Dermis blood vessel endothelial cell (primary cell): Measurements from ENCODE around the gene DCX. TPM values are rescaled to one million over a fixed set of nuclear protein-coding genes. Genes with fewer than 3 reads are reported as not detected.
A peak's percentile ranks its signal among the peaks of the same experiment; 100 is the strongest.

Experiments
- DNase-seq: peaks from one replicate; pipeline ENCODE4 v3.0.0; 2010
- total RNA-seq: library from RNA; depleted of rRNA; stranded (reverse); fragments of >200 nt; gene quantifications from 2 replicates; pipeline ENCODE4 v1.2.3, GENCODE V29; 2014

The DCX gene
- total RNA-seq, 1 donor from 2014 or later = not detected

DNA sequence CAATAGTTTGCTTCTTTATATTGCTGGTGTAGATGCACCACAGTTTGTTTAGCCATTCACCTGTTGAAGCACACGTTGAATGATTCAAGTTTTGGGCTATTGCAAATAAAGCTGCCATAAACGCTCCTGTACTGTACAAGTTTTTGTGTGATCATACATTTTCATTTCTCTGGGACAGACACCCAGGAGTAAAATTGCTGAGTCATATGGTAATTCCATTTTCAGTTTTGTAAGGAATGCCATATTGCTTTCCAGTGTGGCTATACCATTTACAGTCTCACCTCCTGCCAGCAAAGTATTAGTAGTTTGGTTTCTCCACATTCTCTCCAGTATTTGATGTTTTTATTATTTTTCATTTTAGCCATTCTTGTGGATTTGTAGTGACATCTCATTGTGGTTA lies 109.7 kb downstream of the DCX start:
- DNase-seq = no peak

DNA sequence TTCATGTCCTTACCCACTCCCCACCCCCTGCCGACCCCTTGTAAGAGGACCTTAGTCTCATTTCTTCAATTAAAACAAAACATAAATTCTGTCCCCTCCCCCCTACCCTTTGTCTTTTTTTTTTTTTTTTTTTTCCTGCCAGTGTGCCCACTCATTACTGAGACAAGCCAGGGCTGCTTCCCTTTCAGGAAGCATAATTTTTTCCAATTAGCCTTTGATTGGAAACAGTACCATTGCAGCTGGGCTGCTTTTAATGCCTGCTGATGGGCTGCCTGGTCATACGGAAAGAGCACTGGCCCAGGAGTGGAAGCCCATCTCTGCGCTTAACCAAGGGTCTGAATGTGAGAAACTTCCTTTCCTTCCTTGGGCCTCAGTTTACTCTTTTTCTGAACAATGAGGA lies 123.2 kb downstream of the DCX start:
- no peak for DNase-seq

DNA sequence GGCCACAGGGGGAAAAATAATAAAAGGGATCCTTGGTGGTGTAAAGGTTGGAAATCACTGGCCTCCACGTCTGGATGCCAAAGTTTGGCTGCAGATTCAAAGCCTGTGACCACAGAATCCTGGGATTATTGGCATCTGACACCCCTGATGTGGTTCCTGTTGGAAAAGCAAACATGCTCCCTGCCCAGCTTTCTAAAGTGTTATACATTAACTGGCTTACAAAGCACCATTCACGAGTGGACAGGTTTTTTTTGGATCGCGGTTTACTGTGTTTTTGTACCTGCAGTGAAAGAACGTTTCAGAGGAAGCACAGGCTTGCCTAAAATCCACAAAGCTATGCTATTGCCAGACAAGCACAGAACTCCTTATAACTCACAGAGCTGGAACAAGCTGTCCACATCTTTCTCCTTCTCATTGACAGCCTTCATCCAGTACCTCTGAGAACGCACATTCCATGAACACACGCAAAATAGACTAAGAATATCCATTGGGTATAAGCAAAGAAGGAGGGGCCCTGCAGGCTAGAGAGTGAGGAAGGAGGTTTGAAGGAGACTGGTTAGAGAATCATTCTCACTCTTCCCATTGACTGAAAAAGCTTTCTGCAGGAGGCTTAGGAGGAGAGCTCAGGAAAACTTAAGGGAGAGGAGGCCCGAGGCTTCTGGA lies 127.2 kb downstream of the DCX start:
- DNase-seq = no peak

DNA sequence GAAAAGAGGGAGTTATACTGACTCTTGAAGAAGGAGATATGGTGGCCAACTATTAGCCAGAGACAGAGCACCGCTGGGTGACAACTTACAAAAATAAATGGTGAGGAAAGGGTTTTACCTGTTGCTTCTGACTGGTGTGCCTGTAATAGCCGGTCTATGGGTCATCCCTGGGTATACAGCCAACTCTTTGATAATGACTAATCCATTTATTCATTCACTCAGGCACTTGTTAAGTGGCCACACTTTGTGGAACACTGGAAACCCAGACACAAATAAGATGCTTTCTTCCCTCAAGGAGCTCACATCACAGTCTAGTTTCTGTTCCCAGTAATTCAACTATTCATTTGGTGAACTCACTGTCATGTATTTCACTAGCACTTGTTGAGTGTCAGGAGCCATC lies 128.5 kb downstream of the DCX start:
- DNase-seq = no peak

DNA sequence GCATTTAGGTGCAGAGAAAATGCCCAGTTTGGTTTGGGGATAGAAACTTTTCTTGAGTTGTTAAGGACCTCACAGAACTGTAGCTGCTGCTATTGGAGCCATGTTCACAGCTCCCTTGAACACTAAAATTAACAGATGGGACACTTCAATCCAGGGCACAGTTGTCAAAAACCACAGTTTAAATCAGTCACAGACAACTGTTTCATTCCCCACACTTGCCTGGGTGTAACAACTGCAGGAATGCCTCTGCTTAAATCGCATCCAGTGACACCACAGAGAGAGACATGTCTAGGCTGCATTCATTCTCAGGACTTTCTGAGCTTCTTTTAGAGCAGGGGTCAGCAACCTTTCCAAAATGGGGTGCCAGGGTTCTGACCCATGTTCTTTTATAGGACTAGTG lies 129.0 kb downstream of the DCX start:
- DNase-seq = no peak

DNA sequence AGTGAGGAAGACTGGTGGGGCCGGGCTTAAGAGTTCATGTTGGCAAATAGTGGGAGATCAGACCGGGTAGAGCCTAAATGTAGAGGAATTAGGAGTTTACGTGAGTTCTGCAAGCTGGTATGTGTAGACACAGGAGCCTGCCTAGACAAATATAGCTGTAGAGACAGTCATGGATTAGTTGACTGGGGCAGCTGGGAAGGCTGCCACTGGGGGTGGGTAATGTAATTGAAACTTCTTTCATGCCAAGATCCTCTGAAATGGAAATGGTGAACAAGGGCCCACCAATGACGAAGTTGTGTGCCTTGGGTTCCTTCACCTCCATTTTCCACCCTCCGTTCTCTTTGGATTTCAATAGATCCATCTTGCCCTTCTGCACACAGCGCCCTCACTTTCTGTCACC lies 129.9 kb downstream of the DCX start:
- DNase-seq = no peak

DNA sequence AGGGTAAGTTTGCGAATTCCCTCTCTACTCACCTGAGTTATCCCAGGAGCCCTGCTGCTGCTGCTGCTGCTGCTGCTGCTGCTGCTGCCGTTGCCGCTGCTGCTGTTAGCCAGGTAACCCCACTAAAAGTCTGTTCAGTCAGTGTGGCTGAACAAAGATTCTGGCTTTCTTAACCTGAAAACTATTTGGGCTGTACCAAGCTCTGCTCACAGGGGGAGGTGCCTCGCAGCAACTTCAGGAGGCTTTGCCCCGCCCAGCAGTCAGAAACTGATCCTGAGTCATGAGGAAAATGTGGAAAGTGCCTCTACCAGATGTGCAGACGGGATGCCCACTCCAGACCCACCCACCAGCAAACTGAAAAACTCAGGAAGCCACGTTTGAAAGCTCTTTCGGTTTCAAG lies 141.7 kb downstream of the DCX start, which contains the start of gene CAPN6:
Gene CAPN6, minus strand, starts transcription at position 145 of the 400 bp plus-strand sequence. CDS start 6,547 bp downstream, outside the sequence.
- DNase-seq = no peak

DNA sequence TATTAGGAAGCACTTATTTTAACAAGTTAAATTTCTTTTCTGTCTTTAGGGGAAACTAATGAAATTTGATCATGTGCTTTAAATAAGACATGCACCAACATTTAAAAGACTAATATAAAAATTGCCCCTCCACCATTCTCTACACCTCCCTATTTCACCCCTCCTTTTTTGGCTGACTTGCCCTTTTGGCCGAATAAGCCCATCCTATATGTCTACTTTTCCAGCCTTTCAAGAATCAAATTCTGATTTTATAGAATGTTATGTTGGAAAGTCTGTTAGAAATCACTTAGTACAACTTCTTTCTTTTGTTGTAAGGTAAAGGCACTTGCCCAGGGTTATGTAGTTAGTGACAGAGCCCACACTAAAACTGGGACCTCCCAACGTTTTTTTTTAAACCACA lies 143.5 kb downstream of the DCX start:
- DNase-seq = no peak

DNA sequence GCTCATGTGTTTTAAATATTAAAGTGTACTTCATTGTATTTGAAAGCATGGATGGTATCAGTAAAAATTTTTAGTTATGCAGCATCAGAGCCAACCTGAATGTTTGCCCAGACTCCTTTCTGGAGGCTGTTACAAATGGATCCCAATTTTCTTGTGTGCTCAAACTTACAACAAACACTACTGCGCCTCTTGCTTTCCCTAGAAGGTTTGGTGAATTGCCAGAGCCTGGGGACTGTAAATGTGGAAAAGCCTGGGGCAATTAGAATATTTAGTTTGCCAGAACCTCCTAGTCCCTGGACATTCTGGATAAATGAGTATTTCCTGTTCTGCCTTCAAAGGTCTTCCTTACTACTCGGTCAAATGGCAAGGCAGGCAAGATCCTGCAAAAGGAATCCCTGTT lies 146.5 kb downstream of the DCX start:
- no peak for DNase-seq

DNA sequence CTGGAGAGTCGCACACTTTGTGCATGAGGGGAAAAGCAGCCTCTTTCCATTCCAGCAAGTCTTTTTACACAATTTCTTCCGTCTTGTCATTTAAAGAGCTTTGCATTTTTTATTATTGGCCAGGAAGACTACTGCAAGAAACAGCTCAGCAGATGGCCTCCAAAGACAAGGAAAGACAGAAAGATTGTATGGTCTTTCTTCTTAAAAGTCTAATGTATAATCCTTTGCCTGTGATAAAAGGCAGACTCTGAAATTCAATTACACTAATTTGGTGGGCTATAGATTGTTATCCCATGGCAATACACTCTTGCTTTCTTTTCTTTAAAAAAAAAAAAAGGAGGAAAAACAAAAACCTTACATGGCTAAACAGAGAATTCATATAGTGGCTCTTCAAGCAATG lies 147.6 kb downstream of the DCX start:
- DNase-seq = no peak

DNA sequence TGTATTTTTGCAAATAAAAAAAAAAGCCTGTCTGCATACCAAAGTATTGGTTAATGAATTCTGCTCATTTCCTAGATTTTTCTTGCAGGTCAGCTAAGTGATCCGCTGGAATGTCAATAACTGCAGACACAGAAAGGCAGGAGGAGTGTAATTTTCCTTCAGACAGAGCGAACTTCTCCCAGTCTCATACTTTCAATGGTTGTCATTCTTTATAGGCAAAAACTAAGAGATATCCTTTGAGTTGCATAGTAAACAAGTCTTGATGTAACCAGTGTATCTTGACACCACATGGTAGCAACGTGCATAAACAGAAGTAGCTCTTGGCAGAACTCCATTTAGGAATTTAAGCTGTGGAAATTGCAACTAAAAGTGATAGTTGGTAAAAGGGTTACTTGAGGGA lies 149.9 kb downstream of the DCX start:
- DNase-seq = no peak

DNA sequence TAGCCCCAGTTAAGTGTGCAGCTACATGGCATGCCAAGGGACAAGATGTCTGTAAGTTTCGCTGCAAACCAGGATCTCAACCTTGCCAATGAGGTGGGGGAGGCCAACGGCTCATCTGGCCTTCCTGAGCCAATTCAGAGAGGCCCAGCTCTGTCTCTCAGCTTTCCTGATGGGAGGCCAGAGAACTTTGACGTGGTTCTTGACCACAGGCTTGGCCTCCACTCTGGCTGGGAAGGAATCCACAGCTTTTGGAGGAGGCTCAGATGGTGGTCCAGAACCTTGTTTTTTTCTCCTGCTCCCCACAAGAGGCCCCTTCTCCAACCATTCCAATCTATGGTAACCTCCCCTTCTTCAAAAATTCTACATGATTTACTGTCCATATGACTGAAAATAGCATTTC lies 151.5 kb downstream of the DCX start:
- DNase-seq = no peak

DNA sequence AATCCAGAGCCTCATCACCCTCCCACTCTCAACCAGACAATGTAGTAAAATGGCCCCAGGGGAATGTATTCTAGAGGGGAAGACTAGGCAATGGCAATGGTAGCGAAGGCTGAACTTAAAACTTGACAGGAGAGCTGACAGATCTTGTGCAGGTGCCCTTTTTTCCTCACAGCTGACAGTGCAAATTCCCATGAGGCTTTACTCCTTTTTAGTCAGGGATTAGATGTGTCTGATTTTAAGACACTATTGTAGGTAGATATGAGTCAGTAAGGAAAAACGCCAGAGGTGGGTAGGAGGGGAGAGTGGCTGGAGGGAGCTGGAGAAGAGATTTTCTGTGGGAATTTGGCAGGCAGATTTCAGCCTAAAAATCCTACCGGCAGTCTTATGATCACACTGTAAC lies 152.4 kb downstream of the DCX start:
- no peak for DNase-seq

DNA sequence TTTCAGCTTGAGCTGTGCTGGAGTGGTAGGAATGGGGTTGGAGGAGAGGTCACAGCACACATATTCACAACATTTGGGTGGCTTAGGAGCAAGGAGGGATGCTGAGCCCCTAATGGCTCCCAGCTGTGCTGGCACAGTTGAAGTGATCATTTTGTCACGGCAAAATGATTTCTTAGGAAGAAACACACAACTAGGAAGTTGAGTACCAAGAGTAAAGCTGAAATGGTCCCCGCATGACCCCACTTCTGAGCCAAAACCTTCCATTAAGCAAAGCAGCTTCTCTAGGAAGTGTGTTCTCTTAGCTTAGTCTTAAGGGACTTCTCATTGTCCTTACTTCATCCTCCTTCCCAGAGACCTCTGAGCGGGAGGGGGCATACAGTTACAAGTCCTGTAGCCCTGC lies 154.3 kb downstream of the DCX start:
- DNase-seq = no peak

DNA sequence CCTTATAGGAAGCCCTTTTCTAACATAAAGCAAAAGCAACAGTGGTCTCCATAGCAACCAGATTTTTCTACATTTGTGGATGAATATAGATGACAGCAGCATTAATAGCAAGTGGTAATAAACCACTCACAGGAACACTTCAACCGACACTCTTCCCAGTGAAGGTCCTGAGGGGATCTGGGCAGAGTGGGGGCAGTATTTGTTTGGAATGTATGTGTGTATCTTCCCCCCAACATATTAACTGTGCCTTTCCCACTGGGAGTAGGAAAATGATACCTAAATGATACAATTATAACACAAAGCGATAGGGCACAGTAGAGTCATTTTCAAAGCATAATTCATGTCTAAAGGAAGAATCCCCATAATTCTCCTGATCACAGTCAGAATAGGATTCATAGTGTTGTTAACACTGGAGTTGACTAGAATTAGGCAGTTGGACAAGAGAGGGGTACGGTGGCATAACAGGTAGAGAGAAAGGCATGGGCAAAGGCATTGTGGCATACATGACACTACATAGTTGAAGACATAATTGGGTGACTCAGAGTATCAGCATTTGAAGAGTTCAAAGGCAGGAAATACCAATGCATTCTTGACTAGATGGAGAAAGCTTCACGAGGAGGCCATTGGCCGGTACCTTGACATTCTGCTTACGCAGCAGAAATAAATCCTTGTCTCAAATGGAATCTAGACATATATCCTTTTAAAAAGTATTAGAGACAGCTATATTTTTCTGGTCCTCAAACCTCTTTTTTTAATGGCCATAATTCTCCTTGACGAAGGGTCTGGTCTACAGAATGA lies 156.9 kb downstream of the DCX start:
- no peak for DNase-seq

DNA sequence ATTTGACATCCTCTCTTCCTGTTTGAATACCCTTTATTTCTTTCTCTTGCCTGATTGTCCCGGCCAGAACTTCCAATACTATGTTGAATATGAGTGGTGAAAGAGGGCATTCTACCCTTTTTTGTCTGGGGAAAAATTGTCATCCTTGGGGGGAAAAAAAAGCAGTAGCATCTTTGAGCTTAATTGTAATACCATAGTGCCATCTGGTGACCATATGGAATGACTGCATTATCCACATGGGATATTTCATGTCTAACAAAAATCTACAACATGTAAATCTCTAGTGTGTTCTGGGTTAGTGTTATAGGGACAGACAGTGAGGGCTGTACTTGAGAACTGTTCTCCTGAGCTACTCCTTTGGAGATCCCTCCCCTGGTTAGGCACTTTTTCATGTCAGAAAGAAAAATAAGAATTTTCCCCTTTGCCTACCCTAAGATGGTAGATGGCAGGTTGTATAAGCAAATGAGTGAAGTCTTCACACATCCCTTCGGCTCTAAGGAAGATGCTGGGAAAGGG lies 167.7 kb downstream of the DCX start:
- DNase-seq = peak; percentile 0

Other genes with a start within 250 kb of the DCX start
- not detected in 2 replicates for gene CAPN6, start 141.7 kb downstream of the DCX start, total RNA-seq
- not detected in 2 replicates for gene SERTM2, start 99.5 kb upstream of the DCX start, total RNA-seq